ENCODE data around the gene METTL23.
"Not testable (repeated sequence)": the region's sequence is repeated elsewhere in the genome, so short reads cannot be mapped to it uniquely, and the experiment has no call there.

Gene METTL23

DNA sequence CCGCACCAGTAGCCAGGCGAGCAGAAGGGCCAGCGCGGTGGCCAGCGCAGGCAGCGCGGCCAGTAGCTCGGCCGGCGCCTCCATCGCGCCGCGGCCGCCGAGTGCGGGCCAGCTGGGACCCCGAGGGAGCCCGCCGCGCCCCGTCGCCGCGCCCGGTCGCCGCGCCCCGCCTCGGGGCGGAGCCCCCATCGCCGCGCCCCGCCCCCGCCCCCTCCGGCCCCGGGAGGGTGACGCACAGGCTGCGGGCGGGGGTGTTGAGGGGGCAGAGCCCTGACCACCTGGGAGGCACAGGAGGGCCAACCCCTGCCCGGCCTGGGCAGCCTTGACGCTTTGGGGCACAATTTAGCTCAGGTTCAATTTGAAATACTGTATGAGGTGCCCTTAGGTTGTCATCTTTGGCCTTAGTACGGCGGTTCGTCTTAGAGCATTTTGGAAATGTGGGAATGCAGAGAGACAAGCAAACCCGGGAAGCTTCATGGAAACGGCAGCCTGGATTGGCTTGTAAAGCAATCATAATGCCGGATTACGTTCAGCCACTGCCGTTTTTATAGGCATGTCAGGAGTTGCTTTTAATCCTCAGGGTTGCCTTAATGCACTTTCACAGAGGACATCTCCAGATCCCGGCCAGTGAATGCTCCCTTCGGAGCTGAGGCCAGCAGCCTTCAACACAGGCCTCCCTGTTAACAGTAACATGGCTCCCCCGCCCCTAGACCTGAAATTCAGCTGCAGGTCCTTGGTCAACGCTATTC, 15.6 kb upstream of the METTL23 start, which contains the start of gene MXRA7:
Gene MXRA7, minus strand, starts transcription at position 103 of the 749 bp plus-strand sequence. Its CDS starts 19 bp downstream, at position 84.
- TF ChIP-seq, protein P1, sequence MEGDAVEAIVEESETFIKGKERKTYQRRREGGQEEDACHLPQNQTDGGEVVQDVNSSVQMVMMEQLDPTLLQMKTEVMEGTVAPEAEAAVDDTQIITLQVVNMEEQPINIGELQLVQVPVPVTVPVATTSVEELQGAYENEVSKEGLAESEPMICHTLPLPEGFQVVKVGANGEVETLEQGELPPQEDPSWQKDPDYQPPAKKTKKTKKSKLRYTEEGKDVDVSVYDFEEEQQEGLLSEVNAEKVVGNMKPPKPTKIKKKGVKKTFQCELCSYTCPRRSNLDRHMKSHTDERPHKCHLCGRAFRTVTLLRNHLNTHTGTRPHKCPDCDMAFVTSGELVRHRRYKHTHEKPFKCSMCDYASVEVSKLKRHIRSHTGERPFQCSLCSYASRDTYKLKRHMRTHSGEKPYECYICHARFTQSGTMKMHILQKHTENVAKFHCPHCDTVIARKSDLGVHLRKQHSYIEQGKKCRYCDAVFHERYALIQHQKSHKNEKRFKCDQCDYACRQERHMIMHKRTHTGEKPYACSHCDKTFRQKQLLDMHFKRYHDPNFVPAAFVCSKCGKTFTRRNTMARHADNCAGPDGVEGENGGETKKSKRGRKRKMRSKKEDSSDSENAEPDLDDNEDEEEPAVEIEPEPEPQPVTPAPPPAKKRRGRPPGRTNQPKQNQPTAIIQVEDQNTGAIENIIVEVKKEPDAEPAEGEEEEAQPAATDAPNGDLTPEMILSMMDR (IDR thresholded peaks at IDR 0.05; ENCODE audit: borderline replicate concordance, insufficient read depth, low read depth, low read length): no peak
- no peak within 1 kb of the TSS for H3K4me3 ChIP-seq (ENCODE audit: low read depth, low read length)

DNA sequence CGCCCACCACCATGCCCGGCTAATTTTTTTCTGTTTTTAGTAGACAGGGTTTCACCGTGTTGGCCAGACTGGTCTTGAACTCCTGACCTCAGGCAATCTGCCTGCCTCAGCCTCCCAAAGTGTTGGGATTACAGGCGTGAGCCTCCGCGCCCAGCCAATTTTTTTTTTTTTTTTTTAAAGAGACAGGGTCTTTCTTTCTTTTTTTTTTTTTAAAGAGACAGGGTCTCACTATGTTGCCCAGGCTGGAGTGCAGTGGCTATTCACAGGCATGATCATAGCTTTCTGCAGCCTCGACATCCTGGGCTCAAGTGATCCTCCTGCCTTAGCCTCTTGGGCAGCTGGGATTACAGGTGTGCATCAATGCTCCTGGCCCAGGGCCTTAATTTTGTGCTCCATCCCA, 14.3 kb upstream of the METTL23 start:
- H3K4me3 ChIP-seq (ENCODE audit: low read depth, low read length): not testable (repeated sequence)

DNA sequence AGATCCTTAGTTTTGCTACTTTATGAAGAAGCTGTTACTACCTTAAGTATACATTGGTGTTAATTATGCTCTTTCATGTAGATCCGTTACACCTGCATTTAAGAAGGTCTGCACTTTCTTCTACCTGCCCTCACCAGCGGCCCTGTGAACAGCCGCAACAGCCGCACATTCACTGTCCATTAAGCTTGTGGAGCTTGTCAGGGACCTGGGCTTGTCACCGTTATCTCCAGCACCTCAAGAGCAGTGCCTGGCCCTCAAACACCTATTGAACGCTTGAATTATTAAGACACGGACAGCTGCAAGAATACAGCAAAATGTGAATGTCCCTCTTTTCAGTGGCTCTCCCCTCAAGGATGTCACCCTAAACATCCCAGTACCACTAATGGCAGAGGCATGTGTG, 12.9 kb upstream of the METTL23 start:
- H3K4me3 ChIP-seq (ENCODE audit: low read depth, low read length): no peak overlapping the region
- TF ChIP-seq, protein P1 (IDR thresholded peaks at IDR 0.05; ENCODE audit: borderline replicate concordance, insufficient read depth, low read depth, low read length): no peak

DNA sequence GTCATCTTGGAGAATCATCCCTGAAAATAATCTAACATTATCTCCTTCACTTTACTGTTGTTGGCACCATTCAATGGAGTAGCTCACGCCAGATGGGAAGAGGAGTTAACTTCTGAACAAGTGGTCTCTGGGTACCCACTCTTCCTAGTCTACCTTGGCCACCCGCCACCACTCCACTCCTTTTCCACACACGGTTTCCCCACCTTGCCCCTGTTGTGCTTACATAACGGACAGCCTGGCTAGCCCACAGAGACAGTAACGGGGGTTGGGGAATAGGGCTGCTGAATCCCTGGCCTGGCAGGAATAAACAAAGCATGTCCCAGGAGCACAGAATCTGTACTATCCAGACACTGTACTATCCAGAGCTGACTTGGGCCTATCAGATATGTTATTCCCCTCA, 12.3 kb upstream of the METTL23 start:
- H3K4me3 ChIP-seq (ENCODE audit: low read depth, low read length): no peak overlapping the region

DNA sequence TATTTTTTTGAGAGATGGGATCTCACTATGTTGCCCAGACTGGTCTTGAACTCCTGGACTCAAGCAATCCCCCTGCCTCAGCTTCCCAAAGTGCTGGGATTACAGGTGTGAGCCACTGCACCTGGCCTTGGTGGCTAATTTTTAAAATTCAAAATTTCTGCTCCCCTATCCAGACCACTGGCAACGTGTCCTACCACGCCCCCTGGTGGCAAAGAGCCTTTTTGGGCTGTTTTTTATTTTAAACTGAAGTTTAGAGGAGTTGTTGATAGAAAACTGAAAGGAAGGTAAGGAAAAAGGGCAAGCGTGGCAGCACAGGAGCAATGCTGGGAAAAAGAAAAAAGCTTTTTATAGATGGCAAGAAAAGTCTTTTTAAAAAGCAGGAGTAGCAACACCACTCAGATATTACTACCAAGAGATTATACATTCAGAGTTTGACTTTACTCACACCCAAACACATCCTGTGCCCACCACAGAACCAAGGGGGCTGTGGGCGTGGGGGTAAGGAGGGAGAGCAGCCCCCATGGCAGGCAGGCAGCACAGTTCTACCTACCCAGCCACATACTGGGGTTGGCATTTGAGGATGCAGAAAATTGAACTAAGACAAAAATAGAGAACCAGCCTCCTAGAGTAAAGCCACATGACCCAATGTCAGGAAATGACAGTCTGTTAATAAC, 11.7 kb upstream of the METTL23 start:
- TF ChIP-seq, protein P1 (IDR thresholded peaks at IDR 0.05; ENCODE audit: borderline replicate concordance, insufficient read depth, low read depth, low read length): peak; percentile 71; the same call in 1 of the 2 replicates
- H3K4me3 ChIP-seq (ENCODE audit: low read depth, low read length): no peak overlapping the region

More for the DNA sequence above, 12.3 kb upstream of the METTL23 start:
- TF ChIP-seq, protein P1 (IDR thresholded peaks at IDR 0.05; ENCODE audit: borderline replicate concordance, insufficient read depth, low read depth, low read length): no peak

DNA sequence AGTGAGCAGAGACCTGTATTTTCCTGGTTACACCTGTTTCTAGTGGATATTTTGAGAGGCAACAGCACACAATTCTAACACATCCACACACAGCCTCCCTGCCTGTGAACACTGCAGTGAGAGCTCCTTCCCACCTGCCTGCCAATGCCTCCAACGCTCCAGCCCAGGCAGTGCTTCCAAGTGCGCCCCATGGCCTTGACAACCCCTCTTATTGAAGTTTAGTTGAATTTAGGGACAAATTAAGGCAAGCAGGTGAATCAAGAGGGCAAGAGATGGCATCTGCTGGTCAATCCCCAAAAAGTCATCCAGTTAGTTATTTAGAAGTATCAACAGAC, 11.2 kb upstream of the METTL23 start:
- TF ChIP-seq, protein P1 (IDR thresholded peaks at IDR 0.05; ENCODE audit: borderline replicate concordance, insufficient read depth, low read depth, low read length): no peak
- no peak overlapping the region for H3K4me3 ChIP-seq (ENCODE audit: low read depth, low read length)

DNA sequence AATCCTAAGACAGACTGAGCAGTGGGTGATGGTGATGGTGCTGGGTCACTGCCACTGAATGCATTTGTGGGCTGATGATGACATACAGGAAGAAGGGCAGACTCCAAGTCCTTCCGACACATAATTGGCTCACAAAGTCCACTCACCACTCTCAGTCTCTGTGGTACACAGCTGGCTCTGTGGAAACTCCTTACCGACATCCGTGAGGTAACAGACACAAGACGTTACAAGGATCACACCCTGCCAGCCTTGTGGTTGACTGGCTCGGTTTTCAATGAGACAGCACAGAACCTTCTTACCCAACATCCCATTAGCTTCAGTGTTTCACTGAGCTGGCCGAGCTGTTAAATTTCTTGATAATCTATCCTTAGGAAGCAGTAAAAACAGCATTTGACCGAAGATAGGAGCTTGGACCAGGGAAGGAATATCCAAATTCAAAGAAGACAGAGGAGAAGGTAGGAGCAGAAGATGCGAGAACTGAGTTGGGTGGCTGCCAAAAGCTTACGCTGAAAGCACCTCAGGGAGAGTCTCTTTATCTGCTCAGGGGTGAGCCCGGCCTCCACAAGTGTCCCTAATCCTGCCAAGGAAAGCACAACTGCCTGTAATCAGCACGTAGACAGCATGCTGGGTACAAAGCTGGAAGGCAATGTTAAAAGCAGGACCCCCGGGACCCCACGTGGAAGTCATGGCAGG, 10.3 kb upstream of the METTL23 start:
- no peak overlapping the region for H3K4me3 ChIP-seq (ENCODE audit: low read depth, low read length)
- TF ChIP-seq, protein P1 (IDR thresholded peaks at IDR 0.05; ENCODE audit: borderline replicate concordance, insufficient read depth, low read depth, low read length): no peak

Data from GM12875 (cell line).